Left ventricle myocardium inferior (tissue), 1 donor: Measurements from ENCODE around the gene CDY2A. TPM values are rescaled to one million over a fixed set of nuclear protein-coding genes. Genes with fewer than 3 reads are reported as not detected.
"Not testable (repeated sequence)": the region's sequence is repeated elsewhere in the genome, so short reads cannot be mapped to it uniquely, and the experiment has no call there.

Experiments
- DNase-seq: peaks from one replicate; pipeline ENCODE4 v3.0.0-alpha.2; 2020
- H3K27ac ChIP-seq: fragments of 200-600 bp; replicated peaks from 2 replicates; pipeline ENCODE4 v1.8.0; 2021
- H3K27me3 ChIP-seq: fragments of 200-600 bp; 2 replicates; pipeline ENCODE4 v1.8.0; 2021; ENCODE audit warnings: low read depth
- H3K36me3 ChIP-seq: fragments of 200-600 bp; 2 replicates; pipeline ENCODE4 v1.8.0; 2021
- H3K4me1 ChIP-seq: fragments of 200-600 bp; 2 replicates; pipeline ENCODE4 v1.8.0; 2021
- H3K4me3 ChIP-seq: fragments of 200-600 bp; 2 replicates; pipeline ENCODE4 v1.8.0; 2021; ENCODE audit warnings: mild to moderate bottlenecking, moderate library complexity
- H3K9me3 ChIP-seq: fragments of 200-600 bp; replicated peaks from 2 replicates; pipeline ENCODE4 v1.8.0; 2021
- intact Hi-C: fragments of 100-400 bp; cut with micrococcal nuclease; formaldehyde crosslinking; loops from one replicate; pipeline ENCODE4 v1.11.0; 2022
- long read RNA-seq: library from polyadenylated mRNA; unstranded; transcript quantifications from one replicate; pipeline ENCODE4 v2.0.0, GENCODE V29; 2021
- total RNA-seq: library from RNA; stranded (reverse); fragmentation: NEBNext Ultra II Directional; extraction: Animal tissue kit (Norgen Biotek cat#: 25700); gene quantifications from one replicate; pipeline ENCODE4 v1.2.1, GENCODE V29; 2021
- donor health status: DM: no; HTN: yes; CAD: no; lungs with severe emphysema.

The CDY2A gene, protein sequence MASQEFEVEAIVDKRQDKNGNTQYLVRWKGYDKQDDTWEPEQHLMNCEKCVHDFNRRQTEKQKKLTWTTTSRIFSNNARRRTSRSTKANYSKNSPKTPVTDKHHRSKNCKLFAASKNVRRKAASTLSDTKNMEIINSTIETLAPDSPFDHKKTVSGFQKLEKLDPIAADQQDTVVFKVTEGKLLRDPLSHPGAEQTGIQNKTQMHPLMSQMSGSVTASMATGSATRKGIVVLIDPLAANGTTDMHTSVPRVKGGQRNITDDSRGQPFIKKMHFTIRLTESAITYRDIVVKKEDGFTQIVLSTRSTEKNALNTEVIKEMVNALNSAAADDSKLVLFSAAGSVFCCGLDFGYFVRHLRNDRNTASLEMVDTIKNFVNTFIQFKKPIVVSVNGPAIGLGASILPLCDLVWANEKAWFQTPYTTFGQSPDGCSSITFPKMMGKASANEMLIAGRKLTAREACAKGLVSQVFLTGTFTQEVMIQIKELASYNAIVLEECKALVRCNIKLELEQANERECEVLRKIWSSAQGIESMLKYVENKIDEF
- total RNA-seq: not detected
- long read RNA-seq: 0 reads

DNA sequence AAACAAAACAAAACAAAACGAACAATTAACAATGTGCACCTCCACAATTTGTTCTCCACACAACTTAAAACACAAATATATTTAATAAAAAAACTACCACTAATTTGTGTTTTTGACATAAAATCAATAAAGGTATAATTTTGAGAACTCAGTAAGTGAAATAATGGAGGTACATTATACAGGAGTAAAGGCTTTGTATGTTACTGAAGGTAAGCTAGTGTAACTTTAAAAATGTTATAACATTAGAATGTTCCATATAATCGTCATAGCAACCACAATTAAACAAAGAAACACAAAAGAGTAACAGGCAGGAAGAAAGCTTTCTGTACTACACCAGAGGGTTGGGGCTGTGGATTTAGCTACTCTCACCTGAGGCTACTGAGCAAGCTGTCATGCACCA is at the start of gene CDY2A:
TSS of gene CDY2A (plus strand) at position 301 of the 400 bp plus-strand sequence. CDS start 328 bp downstream, outside the sequence.
- H3K36me3 ChIP-seq, H3K4me3 ChIP-seq, H3K9me3 ChIP-seq, DNase-seq, intact Hi-C loops, H3K4me1 ChIP-seq, H3K27ac ChIP-seq, H3K27me3 ChIP-seq: not testable (repeated sequence)

DNA sequence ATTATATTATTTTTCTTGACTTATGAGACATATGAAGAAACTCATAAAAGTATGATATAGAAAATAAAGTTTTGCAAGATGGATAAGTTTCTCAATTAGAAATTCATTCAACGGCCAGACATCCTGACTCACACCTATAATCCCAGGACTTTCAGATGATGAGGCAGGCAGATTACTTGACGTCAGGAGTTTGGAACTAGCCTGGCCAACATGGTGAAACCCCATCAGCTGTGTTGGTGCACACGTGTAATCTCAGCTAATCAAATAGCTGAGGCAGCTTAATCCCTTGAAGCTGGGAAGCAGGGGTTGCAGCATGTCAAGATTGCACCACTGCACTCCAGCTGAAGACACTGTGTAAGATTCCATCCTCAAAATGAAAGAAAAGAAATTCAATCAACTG is 28.0 kb upstream of the CDY2A start:
- H3K9me3 ChIP-seq, H3K4me3 ChIP-seq, DNase-seq, intact Hi-C loops, H3K36me3 ChIP-seq, H3K4me1 ChIP-seq, H3K27me3 ChIP-seq, H3K27ac ChIP-seq: not testable (repeated sequence)

DNA sequence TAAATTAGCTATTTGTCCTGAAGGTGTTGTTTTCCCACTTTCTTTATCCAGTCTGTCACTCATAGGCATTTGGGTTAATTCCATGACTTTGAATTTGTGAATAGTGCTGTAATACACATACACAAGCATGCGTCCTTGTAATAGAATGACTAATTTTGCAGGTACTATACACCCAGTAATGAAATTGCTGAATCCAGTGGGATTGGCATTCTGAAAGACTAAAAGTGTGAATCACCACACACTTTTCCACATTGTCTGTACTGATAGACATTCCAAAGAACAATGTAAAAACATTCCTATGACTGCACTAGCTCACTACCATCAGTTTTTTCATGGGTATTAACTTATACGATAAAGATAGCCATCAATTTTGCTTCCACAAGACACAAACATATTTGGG is 27.3 kb upstream of the CDY2A start:
- intact Hi-C loops, H3K27me3 ChIP-seq, DNase-seq, H3K4me1 ChIP-seq, H3K36me3 ChIP-seq, H3K9me3 ChIP-seq, H3K4me3 ChIP-seq, H3K27ac ChIP-seq: not testable (repeated sequence)

DNA sequence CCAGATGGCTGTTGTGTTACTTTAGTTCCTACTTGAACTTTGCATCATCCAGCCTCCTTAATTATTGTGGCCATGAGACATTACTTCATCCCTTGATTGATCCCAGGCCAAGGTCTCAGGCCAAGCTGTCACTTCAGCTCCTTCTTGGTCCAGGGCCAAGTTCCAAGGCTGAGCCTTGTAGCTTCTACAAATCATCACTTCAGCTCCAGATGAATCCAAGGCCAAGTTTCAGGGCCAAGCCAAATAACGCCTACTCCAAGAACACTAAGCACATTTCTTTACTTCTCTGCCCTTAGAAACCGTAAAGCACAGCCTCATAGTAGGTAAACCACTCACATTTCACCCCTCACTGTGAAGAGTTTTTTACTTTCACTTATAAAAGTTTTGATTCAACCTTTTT is 1.7 kb upstream of the CDY2A start:
- H3K4me3 ChIP-seq, H3K36me3 ChIP-seq, H3K4me1 ChIP-seq, H3K9me3 ChIP-seq, intact Hi-C loops, H3K27me3 ChIP-seq, DNase-seq, H3K27ac ChIP-seq: not testable (repeated sequence)

DNA sequence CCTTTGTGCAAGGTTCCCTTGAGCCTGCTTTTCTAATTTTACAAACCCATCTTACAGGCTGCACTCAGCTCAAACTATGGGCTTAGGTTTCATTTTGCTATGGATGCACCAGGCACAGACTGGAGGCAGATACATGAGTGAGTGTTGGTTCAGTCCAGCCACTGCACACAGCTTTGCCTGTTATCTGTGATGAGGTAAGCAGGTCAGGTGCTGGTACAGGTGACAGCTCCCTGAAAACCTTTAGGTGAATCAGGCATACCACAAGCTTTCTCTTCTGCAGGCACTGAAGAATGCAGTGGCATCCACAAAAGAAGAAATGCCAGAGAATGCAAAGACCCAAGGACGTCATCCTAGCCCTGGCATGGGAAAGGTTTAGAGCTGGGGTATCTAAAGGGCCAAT is 3.3 kb downstream of the CDY2A start:
- intact Hi-C loops, H3K9me3 ChIP-seq, H3K36me3 ChIP-seq, DNase-seq, H3K4me3 ChIP-seq, H3K27ac ChIP-seq, H3K4me1 ChIP-seq, H3K27me3 ChIP-seq: not testable (repeated sequence)

DNA sequence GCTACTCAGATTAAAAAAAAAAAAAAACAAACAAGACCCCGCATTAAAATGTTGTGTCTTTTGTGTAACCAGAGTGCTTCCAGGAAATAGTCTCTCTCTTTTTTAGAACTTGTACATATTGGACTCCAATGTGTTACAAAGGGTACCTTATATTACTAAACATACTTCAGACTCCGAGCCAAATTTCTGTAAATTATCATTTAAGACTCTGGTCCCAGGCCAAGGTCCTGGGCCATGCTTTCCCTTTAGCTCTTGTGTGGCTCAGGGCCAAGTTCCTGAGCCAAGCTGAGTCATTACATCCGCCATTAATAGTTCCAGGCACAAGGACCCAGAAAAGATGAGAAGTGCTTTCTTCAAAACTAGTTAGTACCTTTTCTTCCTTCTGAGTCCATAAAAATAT is 4.6 kb downstream of the CDY2A start:
- H3K9me3 ChIP-seq, H3K27ac ChIP-seq, H3K36me3 ChIP-seq, H3K4me3 ChIP-seq, H3K27me3 ChIP-seq, H3K4me1 ChIP-seq, intact Hi-C loops, DNase-seq: not testable (repeated sequence)

DNA sequence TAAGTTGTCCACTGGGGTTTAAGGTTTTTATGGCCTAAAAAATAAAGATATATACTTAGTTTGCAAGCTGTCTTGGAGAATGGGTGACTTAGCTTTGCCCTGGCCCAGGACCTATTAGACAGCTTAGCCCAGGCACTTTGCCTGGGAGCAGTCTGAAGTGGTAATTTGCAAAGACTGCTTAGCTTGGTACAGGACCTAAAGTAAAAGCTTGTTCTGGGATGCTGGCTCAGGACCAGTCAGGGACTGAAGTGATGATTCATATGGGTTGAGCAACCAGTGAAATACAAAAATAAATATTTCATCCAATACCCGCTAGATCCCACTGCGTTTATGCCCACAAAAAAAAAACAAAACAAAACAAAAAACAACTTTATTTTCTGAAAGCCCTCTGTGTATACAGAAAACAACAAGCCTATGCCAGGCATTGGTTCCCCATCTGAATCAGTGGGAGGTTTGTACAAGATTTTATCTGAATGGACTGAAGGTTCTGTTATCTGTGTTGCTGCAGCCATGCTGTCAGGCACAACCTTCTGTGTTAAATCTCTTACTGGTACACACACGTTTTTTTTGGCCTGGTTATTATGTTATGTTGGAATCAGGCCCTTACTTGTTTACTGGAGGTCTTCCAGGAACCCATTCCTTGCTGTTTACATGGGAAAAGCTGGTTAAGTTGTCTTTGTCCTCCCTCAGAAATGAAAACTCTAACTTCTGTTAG is 8.7 kb downstream of the CDY2A start:
- H3K4me1 ChIP-seq, H3K36me3 ChIP-seq, DNase-seq, H3K27me3 ChIP-seq, H3K9me3 ChIP-seq, H3K4me3 ChIP-seq, H3K27ac ChIP-seq, intact Hi-C loops: not testable (repeated sequence)

DNA sequence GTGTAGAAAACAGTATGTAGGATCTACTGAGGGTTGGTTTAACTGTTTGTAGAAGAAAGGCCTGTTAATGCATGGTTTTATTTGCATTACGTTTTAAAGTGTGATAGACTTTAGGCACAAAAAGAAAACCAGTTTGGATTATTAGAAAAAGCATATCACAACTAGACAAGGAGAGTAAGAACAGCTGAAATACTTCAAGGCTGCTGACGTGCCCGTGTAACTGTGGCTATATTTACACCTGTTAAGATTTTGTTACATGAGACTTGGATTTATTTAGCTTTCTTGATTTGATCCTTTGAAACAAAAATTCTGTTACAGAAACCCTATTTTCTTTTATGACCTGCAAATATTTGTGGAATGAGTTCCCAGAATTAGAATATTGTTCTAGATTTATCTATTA is 9.3 kb downstream of the CDY2A start:
- intact Hi-C loops, H3K27ac ChIP-seq: not testable (repeated sequence)

DNA sequence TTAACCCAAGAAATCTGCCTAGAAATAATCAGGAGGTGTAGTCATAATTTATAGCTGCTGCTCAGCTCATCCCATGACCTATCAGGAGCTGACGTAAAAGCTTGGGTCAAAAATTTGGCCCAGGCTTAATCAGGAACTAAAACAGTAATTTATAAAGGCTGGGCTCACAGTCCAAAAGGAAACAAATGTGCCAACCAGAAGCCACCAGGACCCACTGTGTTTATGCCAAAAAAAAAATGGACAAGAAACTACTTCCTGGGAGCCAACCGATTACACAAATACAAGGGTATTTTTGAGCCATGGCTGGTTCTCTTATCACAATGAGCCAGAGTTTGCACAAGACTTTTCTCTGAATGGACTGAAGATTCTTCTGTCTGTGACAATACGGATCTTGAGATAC is 19.4 kb downstream of the CDY2A start:
- intact Hi-C loops, H3K4me3 ChIP-seq, H3K27ac ChIP-seq, H3K36me3 ChIP-seq, H3K9me3 ChIP-seq, DNase-seq, H3K4me1 ChIP-seq, H3K27me3 ChIP-seq: not testable (repeated sequence)

More for the DNA sequence above, 9.3 kb downstream of the CDY2A start:
- not testable (repeated sequence) for H3K36me3 ChIP-seq, H3K4me1 ChIP-seq, DNase-seq, H3K27me3 ChIP-seq, H3K9me3 ChIP-seq, H3K4me3 ChIP-seq

DNA sequence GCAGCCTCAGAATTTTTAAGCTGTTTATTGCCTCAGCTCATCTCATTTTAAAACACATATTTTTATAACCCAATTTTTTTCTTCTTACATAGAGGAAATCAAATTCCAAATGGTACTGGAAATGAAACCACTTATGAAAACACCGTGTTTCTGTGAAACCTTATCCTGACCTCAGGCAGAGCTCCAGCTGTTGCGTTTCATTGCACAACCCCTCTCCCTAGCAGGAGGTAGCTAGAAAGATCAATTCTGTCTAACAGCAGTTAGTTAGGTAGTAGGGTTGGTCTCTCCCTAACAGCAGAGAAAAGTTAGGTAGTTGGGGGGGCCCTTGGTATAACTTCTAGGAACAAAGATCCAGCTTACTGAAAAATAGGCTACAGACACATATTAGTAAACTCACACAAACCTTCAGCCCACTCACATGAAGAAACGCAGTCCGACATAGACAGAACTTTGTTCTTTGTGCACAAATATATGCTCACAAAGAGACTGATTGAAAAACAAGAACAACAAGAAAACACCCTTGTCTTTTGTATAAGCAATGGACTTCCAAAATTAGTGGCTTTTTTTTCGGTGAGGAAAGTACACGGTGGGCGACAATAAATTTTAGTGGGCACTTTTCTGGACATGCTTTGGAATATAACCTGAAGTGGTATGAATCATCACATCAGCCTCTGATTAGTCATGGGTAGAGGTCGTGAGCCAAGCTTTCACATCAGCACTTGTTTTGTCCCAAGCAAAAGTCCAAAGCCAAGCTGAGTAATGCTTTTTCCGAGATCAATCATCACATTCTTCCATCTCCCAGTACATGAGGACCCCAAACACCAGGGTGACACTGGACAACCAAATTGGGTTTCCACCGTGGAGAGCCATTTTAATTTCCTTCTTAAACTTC is 22.8 kb downstream of the CDY2A start:
- intact Hi-C loops, H3K27ac ChIP-seq, H3K36me3 ChIP-seq, H3K4me1 ChIP-seq, H3K9me3 ChIP-seq, H3K4me3 ChIP-seq, DNase-seq, H3K27me3 ChIP-seq: not testable (repeated sequence)

DNA sequence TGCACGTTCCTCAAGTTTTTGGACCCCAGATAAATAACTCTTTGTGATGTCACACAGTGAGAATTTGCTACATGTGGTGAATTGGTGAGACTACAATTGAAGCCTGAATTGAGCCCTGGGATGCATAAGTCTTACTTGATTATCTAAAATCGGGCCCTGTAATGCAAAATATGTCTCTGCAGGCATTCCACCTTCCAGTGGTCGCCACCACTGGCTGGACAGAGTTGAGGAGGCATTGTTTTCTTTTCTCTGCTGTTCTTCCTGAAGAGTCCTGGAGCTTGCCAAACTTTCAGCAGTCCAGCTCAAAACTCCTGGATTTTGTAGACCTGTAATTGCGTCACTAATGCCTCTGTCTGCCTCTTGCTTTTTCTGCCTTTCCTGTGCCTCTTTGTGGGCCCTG is 23.5 kb downstream of the CDY2A start:
- DNase-seq, H3K4me1 ChIP-seq, H3K9me3 ChIP-seq, H3K36me3 ChIP-seq, H3K4me3 ChIP-seq, H3K27me3 ChIP-seq, H3K27ac ChIP-seq, intact Hi-C loops: not testable (repeated sequence)

DNA sequence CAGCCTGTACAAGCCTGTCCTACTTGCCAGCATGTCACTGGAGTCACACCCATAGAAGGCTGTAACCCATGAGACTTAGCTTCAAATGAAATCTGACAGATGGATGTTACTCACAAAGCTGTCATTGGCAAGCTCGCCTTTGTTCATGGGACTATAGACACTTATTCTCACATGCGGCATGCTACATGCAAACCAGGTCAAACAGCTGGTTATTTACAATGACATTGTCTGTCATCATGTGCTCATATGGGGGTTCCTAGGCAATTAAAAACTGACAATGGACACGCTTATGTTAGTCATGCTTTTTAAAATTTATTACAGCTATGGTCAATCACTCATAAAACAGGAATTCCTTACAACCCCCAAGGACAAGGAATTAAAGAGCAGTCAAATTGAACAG is 30.9 kb downstream of the CDY2A start:
- H3K27me3 ChIP-seq, H3K9me3 ChIP-seq, H3K27ac ChIP-seq, H3K4me3 ChIP-seq, intact Hi-C loops, H3K36me3 ChIP-seq, H3K4me1 ChIP-seq, DNase-seq: not testable (repeated sequence)

DNA sequence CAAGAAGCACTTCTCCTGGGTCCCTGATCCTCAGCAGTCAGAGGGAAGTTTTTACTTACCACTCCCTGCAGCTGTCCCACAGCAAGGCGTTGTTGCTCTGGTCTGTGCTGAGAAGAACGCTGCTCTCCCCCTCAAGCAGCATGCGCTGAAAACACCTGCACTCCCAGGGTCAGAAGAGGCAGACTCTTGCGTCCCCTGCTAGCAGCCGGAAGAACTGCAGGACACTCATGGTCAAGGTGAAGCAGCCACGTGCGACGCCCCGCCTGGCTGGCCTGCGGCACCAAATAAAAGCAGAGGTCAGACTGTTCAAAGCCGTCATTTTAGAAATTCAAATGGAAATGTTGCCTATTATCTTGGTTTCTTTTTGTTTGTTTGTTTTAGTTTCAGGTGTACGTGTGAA is 47.9 kb downstream of the CDY2A start:
- DNase-seq, H3K4me1 ChIP-seq, H3K36me3 ChIP-seq, intact Hi-C loops, H3K4me3 ChIP-seq, H3K9me3 ChIP-seq, H3K27ac ChIP-seq, H3K27me3 ChIP-seq: not testable (repeated sequence)
